WERI-Rb-1 (cell line): ENCODE measurements around the gene VPS54.

Source experiments
- DNase-seq: peaks from one replicate; pipeline ENCODE4 v3.0.0-alpha.2; 2020
- H3K27ac ChIP-seq: fragments of 250-450 bp; sonication (Bioruptor Pico); 2 replicates; pipeline ENCODE4 v1.5.1; 2020; ENCODE audit warnings: mild to moderate bottlenecking, moderate library complexity
- H3K27me3 ChIP-seq: fragments of 250-450 bp; sonication (Bioruptor Pico); 2 replicates; pipeline ENCODE4 v1.5.1; 2021; ENCODE audit warnings: mild to moderate bottlenecking, low read depth, moderate library complexity; ENCODE audit not compliant: insufficient read depth, severe bottlenecking
- H3K36me3 ChIP-seq: fragments of 250-450 bp; sonication (Bioruptor Pico); 2 replicates; pipeline ENCODE4 v1.5.1; 2020; ENCODE audit warnings: mild to moderate bottlenecking, moderate library complexity
- H3K4me3 ChIP-seq: 2 replicates; pipeline ENCODE4 v1.5.1; 2011; ENCODE audit warnings: low read depth, mild to moderate bottlenecking, control low read depth, low read length
- H3K9me3 ChIP-seq: fragments of 250-450 bp; sonication (Bioruptor Pico); 2 replicates; pipeline ENCODE4 v1.5.1; 2021; ENCODE audit warnings: mild to moderate bottlenecking, moderate library complexity; ENCODE audit not compliant: severe bottlenecking
- TF ChIP-seq, protein P1 (sequence below): IDR thresholded peaks from 2 replicates; pipeline ENCODE4 v1.5.1; 2011; ENCODE audit warnings: low read depth, mild to moderate bottlenecking, control low read depth, inconsistent platforms, low read length

Gene VPS54

DNA sequence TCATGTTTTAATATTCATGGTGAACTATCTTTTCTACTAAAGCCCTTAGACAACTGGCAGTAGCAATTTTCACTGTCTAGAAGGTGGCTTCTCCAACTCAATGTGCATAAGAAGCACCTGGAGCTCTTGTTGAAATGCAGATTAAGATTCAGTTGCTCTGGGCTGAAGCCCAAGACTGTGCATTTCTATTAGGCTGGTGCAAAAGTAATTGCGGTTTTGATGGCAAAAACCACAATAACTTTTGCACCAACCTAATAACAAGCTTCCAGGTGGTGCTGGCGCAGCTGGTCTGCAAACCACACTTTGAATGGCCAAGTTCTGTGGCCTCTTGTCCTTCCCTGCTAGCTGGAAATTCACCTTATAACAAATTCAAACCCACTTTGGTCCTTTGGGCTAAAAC lies 26.7 kb upstream of the VPS54 start:
- H3K4me3 ChIP-seq: no peak overlapping the region
- H3K9me3 ChIP-seq: no peaks in the 10 kb centered on the region
- H3K36me3 ChIP-seq: no peaks in the 10 kb centered on the region
- no peak for DNase-seq
- TF ChIP-seq, protein P1, sequence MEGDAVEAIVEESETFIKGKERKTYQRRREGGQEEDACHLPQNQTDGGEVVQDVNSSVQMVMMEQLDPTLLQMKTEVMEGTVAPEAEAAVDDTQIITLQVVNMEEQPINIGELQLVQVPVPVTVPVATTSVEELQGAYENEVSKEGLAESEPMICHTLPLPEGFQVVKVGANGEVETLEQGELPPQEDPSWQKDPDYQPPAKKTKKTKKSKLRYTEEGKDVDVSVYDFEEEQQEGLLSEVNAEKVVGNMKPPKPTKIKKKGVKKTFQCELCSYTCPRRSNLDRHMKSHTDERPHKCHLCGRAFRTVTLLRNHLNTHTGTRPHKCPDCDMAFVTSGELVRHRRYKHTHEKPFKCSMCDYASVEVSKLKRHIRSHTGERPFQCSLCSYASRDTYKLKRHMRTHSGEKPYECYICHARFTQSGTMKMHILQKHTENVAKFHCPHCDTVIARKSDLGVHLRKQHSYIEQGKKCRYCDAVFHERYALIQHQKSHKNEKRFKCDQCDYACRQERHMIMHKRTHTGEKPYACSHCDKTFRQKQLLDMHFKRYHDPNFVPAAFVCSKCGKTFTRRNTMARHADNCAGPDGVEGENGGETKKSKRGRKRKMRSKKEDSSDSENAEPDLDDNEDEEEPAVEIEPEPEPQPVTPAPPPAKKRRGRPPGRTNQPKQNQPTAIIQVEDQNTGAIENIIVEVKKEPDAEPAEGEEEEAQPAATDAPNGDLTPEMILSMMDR: no peak
- no peaks in the 10 kb centered on the region for H3K27me3 ChIP-seq
- H3K27ac ChIP-seq: no peak overlapping the region

DNA sequence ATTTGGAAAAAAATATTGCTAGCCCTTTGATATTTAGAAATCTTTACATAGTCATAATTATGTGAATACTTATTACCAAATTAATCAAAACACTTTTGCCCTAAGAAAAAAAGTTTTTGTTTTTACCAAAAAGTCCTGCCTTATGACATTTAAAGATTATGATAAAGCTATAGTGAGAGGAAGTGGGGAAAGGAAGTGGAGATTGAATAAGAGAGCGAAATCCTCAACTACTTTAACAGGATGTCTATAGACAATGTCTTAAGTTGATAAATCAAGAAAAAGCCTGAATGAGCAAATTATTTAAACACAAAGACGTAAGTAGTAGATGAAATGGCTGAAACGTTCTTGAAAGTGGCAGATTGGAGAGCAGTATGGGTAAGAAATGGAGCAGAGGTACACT lies 20.9 kb upstream of the VPS54 start:
- no peak for DNase-seq
- no peaks in the 10 kb centered on the region for H3K9me3 ChIP-seq
- no peaks in the 10 kb centered on the region for H3K36me3 ChIP-seq
- no peak overlapping the region for H3K27ac ChIP-seq
- no peak overlapping the region for H3K4me3 ChIP-seq
- TF ChIP-seq, protein P1: no peak
- no peaks in the 10 kb centered on the region for H3K27me3 ChIP-seq

DNA sequence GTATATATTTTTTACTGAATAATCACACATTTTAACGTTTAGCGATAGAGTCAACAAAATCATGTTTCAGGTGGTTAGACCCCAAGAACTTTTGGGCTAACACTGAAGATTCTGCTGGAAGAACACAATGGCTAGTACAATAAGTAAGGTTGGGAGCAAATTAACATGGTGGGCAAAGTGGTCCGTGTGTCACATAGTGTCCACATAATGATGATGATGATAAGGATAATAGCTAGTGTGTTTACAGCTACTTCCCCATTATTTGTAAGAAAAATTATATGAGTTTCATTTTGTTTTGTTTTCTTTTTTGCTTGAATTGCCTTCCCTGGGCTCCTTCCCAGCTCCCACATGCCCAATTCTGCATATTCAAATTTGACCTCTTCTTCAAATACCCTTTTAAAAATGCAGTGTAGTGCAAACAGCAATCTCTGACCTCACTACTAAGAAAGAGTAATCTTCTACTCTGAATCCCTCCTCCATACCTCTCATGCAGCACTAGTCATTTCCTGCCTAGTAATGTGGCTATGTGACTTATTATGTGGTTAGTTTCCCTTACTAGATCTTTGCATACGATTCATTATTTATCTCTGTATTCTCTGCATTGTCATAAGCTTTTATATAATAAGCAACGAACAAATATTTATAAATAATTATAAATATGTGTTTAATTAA lies 16.9 kb upstream of the VPS54 start:
- TF ChIP-seq, protein P1: no peak
- DNase-seq: no peak
- no peak overlapping the region for H3K4me3 ChIP-seq
- no peaks in the 10 kb centered on the region for H3K27me3 ChIP-seq
- H3K9me3 ChIP-seq: no peaks in the 10 kb centered on the region
- no peak overlapping the region for H3K27ac ChIP-seq
- H3K36me3 ChIP-seq: no peaks in the 10 kb centered on the region

DNA sequence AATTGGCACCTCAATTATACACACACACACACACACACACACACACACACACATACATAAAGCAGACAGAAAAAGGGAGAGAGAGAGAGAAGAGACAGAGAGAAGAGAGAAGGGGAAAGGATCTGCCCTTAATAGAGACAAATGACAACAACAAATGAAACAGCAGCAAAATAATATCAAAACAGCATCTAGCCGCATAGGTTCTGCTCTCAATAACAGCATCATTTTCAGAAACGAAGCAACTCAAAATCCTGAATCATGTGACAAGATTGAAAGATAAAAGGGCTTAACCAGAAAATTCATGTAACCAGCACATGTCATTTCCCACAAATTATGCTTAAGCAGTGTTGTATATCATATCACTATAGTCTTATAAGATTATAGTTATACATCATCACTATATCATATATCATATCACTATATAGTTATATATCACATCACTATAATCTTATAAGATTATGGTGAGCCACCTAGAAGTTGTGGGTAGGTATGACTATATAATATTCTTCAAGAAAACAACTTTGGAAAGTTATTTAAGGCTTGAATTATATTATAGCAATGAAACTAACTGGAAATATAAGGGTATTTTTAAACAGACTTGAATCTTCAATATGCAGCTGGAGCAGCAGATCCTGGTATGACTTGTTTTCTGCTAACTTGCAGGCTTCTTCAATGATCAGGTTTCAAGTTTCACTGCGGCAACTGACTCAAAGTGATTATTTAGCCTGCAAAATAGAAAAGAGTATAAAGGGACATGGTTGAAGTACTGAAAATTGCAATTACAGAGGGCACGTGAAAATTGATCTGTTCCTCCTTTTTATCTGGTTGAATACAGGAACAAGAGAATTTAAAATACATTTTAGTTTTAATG lies 16.1 kb upstream of the VPS54 start:
- Histone ChIP-seq H3K27me3 (no peaks in the 10 kb centered on the region), H3K4me3 (no peak overlapping the region), H3K9me3 (no peaks in the 10 kb centered on the region), H3K27ac (no peak overlapping the region), H3K36me3 (no peaks in the 10 kb centered on the region)
- TF ChIP-seq, protein P1: no peak
- DNase-seq: no peak

DNA sequence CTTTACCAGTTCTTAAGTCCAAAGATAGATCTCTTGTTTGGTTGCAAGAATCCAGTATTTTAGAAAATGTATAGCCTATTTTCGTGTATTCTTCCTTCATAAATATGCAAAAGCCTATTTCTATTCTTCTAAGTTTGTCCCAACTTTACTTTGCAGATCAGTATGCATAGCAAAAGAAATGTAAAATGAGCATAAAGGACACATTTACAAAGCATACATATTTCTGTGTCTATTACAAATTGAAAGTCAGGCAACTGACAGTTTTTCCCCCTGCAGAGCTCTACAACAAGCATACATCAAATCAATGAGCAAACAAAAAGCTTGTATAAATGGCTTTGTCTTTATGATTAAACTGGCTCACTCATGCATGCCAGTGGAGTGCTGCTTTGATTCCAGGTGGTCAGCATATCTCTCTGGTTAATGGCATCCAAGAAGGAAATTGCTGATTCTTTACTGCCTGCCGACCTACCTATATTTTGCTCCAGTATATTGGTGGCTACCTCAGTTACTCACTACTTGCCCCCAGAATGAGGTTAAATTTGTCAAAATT lies 10.0 kb upstream of the VPS54 start:
- Histone ChIP-seq H3K9me3 (no peaks in the 10 kb centered on the region), H3K4me3 (no peak overlapping the region), H3K27me3 (no peaks in the 10 kb centered on the region), H3K36me3 (no peaks in the 10 kb centered on the region), H3K27ac (no peak overlapping the region)
- TF ChIP-seq, protein P1: no peak
- DNase-seq: no peak
